ENCODE data around the gene R3HDM2. TPM values are rescaled to one million over a fixed set of nuclear protein-coding genes. Genes with fewer than 3 reads are reported as not detected.

R3HDM2 gene
- total RNA-seq, 3 donors from 2014 or later: 21.9 to 25.2 (median 22.3) TPM

DNA sequence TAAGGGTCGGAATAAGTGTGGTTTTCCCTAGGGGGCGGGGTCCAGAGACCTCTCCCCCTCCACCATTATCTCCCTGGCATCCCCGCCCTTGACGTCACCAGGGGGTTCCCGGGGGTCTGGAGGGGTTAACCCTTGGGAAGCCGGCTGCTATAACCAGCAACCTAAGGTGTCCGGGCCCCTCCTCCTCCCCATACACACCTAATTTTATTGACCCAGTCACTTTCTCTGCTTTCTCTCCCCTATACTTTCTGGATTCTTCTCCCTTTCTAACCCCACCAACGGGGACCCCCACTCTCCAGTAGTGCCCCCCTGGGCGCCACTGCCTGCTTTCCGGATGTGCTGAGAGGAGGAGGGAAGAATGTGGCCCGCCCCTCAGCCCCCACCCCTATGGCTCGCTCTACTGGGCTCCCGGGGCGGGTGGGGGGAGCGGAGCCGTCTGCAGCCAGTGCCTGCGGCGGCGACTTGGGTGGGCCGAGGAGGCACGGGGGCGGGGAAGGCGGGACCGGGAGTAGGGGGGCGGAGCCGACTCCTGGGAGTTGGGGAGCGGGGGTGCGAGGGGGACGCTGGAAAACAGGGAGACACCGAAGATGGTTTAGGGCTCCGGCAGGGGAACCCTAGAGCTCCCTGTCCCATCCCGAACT, 30.6 kb upstream of the R3HDM2 start:
- Mint-ChIP-seq H3K9me3 (no peaks in the 10 kb centered on the region), H3K4me3 (peak overlapping the region; percentile 84), H3K27me3 (ENCODE audit: low read depth) (peaks cover 10% of the 10 kb centered on the region), H3K36me3 (ENCODE audit: insufficient read depth) (no peaks in the 10 kb centered on the region), H3K4me1 (ENCODE audit: low read depth) (peaks cover 41% of the 10 kb centered on the region)
- ATAC-seq: no peak
- DNase-seq: no peak

DNA sequence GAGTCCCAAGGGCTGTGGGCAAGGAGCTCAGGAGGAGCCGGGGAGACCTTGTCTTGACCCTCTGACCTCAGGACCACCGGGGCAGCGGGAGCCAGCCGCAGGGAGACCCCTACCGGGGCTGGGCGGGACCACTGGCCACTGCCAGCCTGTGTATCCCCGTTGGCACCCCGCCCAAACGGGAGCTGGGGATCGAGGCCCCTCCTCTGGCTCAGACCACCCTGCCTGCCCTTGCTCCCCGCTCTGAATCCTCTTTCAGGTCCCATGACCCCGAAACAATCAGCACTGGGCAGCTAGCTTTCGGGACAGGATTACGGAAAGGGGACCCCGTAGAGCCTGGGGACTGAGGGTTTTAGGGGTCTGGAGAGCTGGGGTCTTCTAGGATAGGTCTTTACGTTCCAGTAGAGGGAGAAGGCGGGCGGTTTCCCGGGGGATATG, 30.0 kb upstream of the R3HDM2 start:
- ATAC-seq: no peak
- no peak for DNase-seq
- H3K4me1 Mint-ChIP-seq (ENCODE audit: low read depth): peaks cover 44% of the 10 kb centered on the region
- peaks cover 10% of the 10 kb centered on the region for H3K27me3 Mint-ChIP-seq (ENCODE audit: low read depth)
- no peaks in the 10 kb centered on the region for H3K36me3 Mint-ChIP-seq (ENCODE audit: insufficient read depth)
- peak overlapping the region; percentile 84 for H3K4me3 Mint-ChIP-seq
- no peaks in the 10 kb centered on the region for H3K9me3 Mint-ChIP-seq

DNA sequence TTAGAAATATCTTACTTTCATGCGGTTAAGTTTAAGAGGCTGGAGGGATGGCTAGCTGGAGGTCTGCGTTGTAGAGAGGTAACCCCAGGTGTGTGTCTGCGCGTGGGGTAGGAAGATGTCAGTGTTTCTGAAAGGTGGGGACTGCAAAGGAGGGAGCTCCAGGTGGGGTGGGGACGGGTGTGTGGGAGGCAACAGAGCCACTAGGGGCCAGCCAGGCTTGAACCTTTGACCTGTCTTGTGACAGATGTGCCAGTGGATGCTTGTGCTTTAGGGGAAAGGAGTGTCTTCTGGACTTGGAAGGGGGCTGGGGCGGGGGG, 29.6 kb upstream of the R3HDM2 start:
- no peak for DNase-seq
- H3K4me1 Mint-ChIP-seq (ENCODE audit: low read depth): peaks cover 44% of the 10 kb centered on the region
- peak overlapping the region; percentile 79 for H3K4me3 Mint-ChIP-seq
- peaks cover 10% of the 10 kb centered on the region for H3K27me3 Mint-ChIP-seq (ENCODE audit: low read depth)
- no peaks in the 10 kb centered on the region for H3K9me3 Mint-ChIP-seq
- ATAC-seq: no peak
- no peaks in the 10 kb centered on the region for H3K36me3 Mint-ChIP-seq (ENCODE audit: insufficient read depth)

DNA sequence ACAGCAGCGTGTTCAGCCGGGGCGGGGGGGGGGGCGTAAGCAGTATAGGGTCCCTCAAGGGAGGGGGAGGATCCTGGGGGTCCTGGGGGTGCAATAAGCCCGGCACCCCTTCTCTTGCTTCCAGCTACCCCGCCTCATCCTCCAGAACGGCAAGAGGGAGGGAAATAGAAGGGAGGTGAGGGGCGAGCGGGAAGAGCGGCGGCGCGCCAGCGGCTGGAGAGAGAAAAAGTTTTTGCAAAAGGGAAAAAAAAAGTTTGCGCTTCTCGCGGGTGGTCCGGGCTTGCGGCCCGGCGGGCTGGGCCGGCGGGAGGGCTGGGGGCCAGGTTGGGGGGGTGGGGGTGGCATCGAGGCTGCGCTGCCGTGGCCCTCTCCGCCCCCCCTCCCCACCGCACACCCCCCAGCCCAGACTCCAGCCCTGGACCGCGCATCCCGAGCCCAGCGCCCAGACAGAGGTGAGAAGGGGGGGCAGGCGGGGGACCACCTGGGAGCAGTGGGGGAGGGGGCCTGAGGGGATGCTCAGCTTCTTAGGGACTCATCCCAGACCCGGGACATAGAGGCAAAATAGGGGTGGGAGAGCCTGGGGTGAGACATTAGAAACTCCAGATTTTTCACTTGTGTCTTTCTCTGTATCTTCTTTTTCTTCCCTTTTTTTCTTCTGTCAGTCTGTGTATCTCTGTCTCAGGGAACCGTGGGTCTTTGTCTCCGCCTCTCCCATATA, 29.1 kb upstream of the R3HDM2 start, which contains the start of gene GLI1:
Gene GLI1 (plus strand): TSS at position 36 of the 718 bp plus-strand sequence. CDS start 3,907 bp downstream, outside the sequence.
- H3K4me3 Mint-ChIP-seq: peak within 1 kb of the TSS; percentile 93
- no peak for DNase-seq
- H3K27me3 Mint-ChIP-seq (ENCODE audit: low read depth): peaks cover 10% of the 10 kb centered on the region
- H3K36me3 Mint-ChIP-seq (ENCODE audit: insufficient read depth): no peaks in the 10 kb centered on the region
- H3K4me1 Mint-ChIP-seq (ENCODE audit: low read depth): peaks cover 44% of the 10 kb centered on the region
- ATAC-seq: no peak
- no peaks in the 10 kb centered on the region for H3K9me3 Mint-ChIP-seq

DNA sequence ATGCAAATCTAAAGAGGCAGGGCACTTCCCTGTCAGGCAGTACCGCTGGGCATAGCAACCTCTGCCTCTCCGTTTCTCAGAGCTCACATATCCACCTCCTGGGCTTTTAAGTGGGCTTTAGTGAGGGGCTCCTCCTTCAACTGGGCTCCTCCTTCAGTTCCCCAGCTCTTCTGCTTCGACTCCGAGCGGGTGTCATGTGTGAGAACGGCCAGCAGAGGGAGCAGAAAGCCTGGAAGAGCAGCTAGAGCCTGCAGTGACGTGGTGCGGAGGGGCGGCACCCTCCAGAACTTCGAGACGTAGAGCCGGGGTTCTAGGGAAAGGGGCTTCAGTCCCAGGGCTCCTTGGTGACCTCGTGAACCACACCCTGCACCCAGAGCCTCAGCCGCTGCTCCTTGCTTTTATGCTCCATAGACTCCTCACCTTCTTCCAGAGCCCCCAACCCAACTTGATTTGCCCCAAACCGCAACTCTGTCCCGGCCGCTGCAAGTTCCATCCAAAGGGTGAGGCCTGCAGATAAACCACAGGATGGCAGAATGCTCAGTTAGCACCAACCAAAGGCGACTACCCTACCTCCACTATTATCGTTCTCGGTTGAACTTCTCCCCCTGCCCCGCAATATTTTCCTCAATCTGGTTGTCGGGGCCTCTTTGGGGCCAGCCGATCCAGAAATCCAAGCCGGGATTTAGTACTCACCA, 28.4 kb upstream of the R3HDM2 start:
- peak overlapping the region; percentile 93 for H3K4me3 Mint-ChIP-seq
- peak; percentile 71 to 77 for ATAC-seq
- no peaks in the 10 kb centered on the region for H3K9me3 Mint-ChIP-seq
- no peaks in the 10 kb centered on the region for H3K36me3 Mint-ChIP-seq (ENCODE audit: insufficient read depth)
- H3K27me3 Mint-ChIP-seq (ENCODE audit: low read depth): peaks cover 10% of the 10 kb centered on the region
- peak; percentile 91 for DNase-seq
- peaks cover 42% of the 10 kb centered on the region for H3K4me1 Mint-ChIP-seq (ENCODE audit: low read depth)

DNA sequence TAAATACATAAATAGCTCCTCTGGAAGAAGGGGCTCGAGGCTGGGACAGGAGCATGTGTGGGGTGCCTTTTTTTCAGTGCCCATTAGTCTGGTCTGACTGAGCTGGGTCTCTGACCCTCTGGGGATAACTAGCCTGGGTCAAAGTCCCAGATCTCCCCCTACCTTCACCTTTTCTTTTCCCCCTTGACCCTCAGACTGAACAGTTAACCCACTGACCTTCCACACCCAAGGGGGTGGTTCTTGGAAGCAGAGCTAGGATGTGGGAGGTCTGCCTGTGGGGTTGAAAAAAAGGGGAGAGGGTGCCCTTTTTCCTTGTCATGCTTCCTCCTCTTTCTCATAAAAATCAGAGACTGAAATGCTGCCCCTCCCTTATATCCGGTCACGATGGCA, 27.8 kb upstream of the R3HDM2 start:
- H3K4me3 Mint-ChIP-seq: peak overlapping the region; percentile 93
- DNase-seq: no peak
- no peaks in the 10 kb centered on the region for H3K9me3 Mint-ChIP-seq
- no peak for ATAC-seq
- peaks cover 38% of the 10 kb centered on the region for H3K4me1 Mint-ChIP-seq (ENCODE audit: low read depth)
- peaks cover 10% of the 10 kb centered on the region for H3K27me3 Mint-ChIP-seq (ENCODE audit: low read depth)
- H3K36me3 Mint-ChIP-seq (ENCODE audit: insufficient read depth): no peaks in the 10 kb centered on the region

DNA sequence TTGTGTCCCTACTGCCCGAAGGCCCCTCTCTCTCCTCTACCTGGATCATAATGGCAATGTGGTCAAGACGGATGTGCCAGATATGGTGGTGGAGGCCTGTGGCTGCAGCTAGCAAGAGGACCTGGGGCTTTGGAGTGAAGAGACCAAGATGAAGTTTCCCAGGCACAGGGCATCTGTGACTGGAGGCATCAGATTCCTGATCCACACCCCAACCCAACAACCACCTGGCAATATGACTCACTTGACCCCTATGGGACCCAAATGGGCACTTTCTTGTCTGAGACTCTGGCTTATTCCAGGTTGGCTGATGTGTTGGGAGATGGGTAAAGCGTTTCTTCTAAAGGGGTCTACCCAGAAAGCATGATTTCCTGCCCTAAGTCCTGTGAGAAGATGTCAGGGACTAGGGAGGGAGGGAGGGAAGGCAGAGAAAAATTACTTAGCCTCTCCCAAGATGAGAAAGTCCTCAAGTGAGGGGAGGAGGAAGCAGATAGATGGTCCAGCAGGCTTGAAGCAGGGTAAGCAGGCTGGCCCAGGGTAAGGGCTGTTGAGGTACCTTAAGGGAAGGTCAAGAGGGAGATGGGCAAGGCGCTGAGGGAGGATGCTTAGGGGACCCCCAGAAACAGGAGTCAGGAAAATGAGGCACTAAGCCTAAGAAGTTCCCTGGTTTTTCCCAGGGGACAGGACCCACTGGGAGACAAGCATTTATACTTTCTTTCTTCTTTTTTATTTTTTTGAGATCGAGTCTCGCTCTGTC, 26.1 kb upstream of the R3HDM2 start:
- H3K4me1 Mint-ChIP-seq (ENCODE audit: low read depth): peaks cover 28% of the 10 kb centered on the region
- H3K9me3 Mint-ChIP-seq: no peaks in the 10 kb centered on the region
- no peaks in the 10 kb centered on the region for H3K36me3 Mint-ChIP-seq (ENCODE audit: insufficient read depth)
- H3K27me3 Mint-ChIP-seq (ENCODE audit: low read depth): peaks cover 16% of the 10 kb centered on the region
- no peak for ATAC-seq
- no peak for DNase-seq
- no peak overlapping the region for H3K4me3 Mint-ChIP-seq

DNA sequence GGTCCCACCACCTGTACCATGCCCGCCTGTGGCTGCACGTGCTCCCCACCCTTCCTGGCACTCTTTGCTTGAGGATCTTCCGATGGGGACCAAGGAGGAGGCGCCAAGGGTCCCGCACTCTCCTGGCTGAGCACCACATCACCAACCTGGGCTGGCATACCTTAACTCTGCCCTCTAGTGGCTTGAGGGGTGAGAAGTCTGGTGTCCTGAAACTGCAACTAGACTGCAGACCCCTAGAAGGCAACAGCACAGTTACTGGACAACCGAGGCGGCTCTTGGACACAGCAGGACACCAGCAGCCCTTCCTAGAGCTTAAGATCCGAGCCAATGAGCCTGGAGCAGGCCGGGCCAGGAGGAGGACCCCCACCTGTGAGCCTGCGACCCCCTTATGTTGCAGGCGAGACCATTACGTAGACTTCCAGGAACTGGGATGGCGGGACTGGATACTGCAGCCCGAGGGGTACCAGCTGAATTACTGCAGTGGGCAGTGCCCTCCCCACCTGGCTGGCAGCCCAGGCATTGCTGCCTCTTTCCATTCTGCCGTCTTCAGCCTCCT, 25.4 kb upstream of the R3HDM2 start:
- peaks cover 13% of the 10 kb centered on the region for H3K27me3 Mint-ChIP-seq (ENCODE audit: low read depth)
- peak overlapping the region; percentile 68 for H3K4me3 Mint-ChIP-seq
- H3K9me3 Mint-ChIP-seq: no peaks in the 10 kb centered on the region
- H3K36me3 Mint-ChIP-seq (ENCODE audit: insufficient read depth): no peaks in the 10 kb centered on the region
- ATAC-seq (peak; percentile 27 to 31), DNase-seq (no peak)
- peaks cover 24% of the 10 kb centered on the region for H3K4me1 Mint-ChIP-seq (ENCODE audit: low read depth)

DNA sequence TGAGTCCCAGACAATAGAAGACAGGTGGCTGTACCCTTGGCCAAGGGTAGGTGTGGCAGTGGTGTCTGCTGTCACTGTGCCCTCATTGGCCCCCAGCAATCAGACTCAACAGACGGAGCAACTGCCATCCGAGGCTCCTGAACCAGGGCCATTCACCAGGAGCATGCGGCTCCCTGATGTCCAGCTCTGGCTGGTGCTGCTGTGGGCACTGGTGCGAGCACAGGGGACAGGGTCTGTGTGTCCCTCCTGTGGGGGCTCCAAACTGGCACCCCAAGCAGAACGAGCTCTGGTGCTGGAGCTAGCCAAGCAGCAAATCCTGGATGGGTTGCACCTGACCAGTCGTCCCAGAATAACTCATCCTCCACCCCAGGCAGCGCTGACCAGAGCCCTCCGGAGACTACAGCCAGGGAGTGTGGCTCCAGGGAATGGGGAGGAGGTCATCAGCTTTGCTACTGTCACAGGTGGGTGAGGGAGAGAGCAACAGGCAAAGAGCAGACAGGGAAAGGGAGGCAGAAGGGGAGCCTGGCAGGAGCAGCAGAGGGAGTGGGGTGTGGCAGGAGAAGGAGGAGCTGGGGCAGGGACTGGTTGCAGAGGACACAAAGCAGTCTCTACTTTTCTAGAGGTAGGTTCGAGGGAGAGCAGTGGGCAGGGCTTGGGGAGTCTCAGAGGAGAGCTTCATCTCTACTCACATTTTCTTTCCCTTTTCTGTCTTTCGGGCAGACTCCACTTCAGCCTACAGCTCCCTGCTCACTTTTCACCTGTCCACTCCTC, 24.7 kb upstream of the R3HDM2 start:
- no peak for ATAC-seq
- Mint-ChIP-seq H3K36me3 (ENCODE audit: insufficient read depth) (no peaks in the 10 kb centered on the region), H3K9me3 (no peaks in the 10 kb centered on the region), H3K4me1 (ENCODE audit: low read depth) (peaks cover 20% of the 10 kb centered on the region), H3K27me3 (ENCODE audit: low read depth) (peaks cover 10% of the 10 kb centered on the region), H3K4me3 (peak overlapping the region; percentile 68)
- no peak for DNase-seq

DNA sequence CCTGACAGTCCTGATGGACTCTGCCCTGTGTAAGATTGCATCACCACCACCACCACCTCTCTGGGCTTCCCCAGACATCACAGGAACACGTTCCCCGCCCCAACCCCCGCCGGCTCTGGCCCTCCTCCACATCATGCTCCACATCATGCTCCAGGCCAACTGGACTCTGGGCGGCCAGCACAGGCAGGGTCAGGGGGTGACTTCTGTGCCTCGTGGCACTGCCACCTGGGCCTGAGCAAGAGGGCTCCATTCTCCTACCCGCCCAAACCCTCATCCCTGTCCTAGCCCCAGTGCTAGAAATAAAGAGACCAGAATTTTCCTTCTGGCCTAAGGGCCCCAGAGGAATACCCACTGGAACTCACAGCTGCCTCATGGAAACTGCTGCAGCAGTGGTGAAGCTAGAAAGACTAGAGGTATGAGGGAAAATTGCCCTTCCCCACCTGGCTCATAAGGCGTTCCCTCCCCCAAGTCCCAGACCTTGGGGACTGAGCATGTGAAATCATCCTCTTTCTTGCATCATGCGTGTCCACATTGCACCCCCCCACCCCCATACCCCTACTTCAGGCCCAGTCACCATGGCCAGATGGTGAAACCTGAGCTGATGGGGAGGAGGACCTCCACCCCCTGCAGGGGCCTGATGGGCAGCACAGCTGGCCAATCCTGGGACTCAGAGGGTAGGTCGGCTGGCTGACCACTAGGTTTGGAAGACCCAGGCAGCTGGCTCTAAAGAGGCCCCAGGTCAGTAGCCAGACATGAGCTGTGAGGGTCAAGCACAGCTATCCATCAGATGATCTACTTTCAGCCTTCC, 23.9 kb upstream of the R3HDM2 start, which contains the start of gene INHBE:
Gene INHBE (plus strand): TSS at position 742 of the 808 bp plus-strand sequence. CDS start 230 bp downstream, outside the sequence.
- H3K36me3 Mint-ChIP-seq (ENCODE audit: insufficient read depth): no peaks in the 10 kb centered on the region
- ATAC-seq: no peak
- peak within 1 kb of the TSS; percentile 68 for H3K4me3 Mint-ChIP-seq
- DNase-seq: no peak
- no peaks in the 10 kb centered on the region for H3K9me3 Mint-ChIP-seq
- H3K27me3 Mint-ChIP-seq (ENCODE audit: low read depth): peaks cover 6% of the 10 kb centered on the region
- H3K4me1 Mint-ChIP-seq (ENCODE audit: low read depth): peaks cover 16% of the 10 kb centered on the region

DNA sequence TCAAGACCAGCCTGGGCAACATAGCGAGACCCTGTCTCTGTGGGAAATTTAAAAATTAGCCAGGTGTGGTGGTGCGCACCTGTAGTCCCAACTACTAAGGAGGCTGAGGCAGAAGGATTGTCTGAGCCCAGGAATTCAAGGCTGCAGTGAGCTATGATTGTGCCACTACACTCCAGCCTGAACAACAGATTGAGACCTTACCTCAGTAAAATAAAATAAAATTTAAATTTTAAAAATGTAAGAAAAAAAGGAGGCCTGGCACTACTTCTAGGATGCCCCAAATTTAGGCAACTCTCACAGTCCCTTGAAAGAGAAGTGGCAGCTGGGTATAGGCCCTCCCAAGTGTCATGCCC, 23.3 kb upstream of the R3HDM2 start:
- Mint-ChIP-seq H3K4me3 (no peak overlapping the region), H3K9me3 (no peaks in the 10 kb centered on the region), H3K36me3 (ENCODE audit: insufficient read depth) (no peaks in the 10 kb centered on the region), H3K27me3 (ENCODE audit: low read depth) (peaks cover 6% of the 10 kb centered on the region), H3K4me1 (ENCODE audit: low read depth) (peaks cover 13% of the 10 kb centered on the region)
- no peak for ATAC-seq
- no peak for DNase-seq

DNA sequence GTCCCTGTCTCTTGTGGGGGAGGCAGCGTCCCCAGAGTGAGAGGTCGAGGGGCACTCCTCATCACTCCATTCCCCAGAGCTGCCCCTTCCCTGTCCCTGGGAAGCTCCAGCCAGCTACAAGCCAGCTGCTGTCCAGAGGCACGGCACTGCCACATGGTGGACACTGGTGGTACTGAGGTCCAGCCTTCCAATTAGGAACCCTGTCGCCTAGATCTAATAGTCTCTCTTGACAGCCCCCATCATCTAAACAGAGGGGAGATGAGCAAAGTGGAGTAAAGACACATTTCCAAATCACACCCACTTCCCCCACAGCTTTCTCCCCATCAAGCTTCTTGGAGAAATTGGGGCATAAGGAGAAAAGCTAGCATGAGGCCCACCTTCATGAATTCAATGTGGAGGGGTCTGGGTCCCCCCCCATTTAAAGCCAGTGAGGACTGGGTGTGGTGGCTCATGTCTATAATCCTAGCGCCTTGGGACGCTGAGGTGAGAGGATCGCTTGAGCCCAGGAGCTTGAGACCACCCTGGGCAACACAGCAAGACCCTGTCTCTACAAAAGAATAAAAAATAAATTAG, 22.2 kb upstream of the R3HDM2 start:
- H3K4me1 Mint-ChIP-seq (ENCODE audit: low read depth): peaks cover 7% of the 10 kb centered on the region
- no peaks in the 10 kb centered on the region for H3K36me3 Mint-ChIP-seq (ENCODE audit: insufficient read depth)
- H3K4me3 Mint-ChIP-seq: no peak overlapping the region
- no peaks in the 10 kb centered on the region for H3K9me3 Mint-ChIP-seq
- DNase-seq (no peak), ATAC-seq (peak in 1 of 2 donors; percentile 53)
- H3K27me3 Mint-ChIP-seq (ENCODE audit: low read depth): peaks cover 6% of the 10 kb centered on the region

Data from activated T-cell treated with anti-CD3 and anti-CD28 coated beads, Interleukin-2, amount 50 U/mL, for 4 hours (primary cell).